Measurements from ENCODE around the gene DZIP3. TPM values are rescaled to one million over a fixed set of nuclear protein-coding genes. Genes with fewer than 3 reads are reported as not detected.

Gene DZIP3
- polyA plus RNA-seq, 1 donor (not counting 4 experiments of a cell fraction or from before 2014, with no cell fraction given): 3.9 TPM

DNA sequence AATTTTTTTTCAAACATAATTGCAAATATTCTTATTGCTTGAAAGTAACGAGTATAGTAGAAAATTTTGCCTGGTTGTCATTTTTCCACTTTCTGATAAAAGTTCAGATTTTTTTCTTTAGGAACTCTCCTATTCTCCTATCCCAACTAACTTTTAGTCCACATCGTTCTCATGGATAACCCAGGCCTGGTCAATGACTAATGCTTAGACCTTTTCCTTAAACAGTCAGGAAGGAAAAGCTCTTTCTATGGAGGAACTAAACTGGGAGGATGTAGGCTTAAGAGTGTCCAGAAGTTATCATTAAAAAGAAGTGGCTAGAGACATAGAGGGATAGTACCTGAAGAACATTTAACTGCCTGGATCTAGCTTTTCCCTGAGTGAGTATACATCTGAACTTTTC lies 27.0 kb upstream of the DZIP3 start:
- Histone ChIP-seq H3K79me2 (ENCODE audit: control insufficient read depth, insufficient read depth, low read length) (no peaks in the 10 kb centered on the region), H3K27me3 (ENCODE audit: control insufficient read depth, extremely low read depth, insufficient read depth, low read length) (no peaks in the 10 kb centered on the region), H3K27ac (ENCODE audit: control insufficient read depth, insufficient read depth, low read length) (no peak overlapping the region), H3K36me3 (ENCODE audit: control insufficient read depth in 2 of 2, extremely low read depth in 1 of 2, insufficient read depth in 2 of 2, low read length in 2 of 2) (no peaks in the 10 kb centered on the region), H3K9me3 (ENCODE audit: control insufficient read depth, low read depth, low read length) (no peaks in the 10 kb centered on the region), H2AFZ (ENCODE audit: control insufficient read depth, low read length) (no peak overlapping the region), H3K9me1 (ENCODE audit: control insufficient read depth, extremely low read depth, insufficient read depth, low read length) (no peaks in the 10 kb centered on the region), H3K4me1 (ENCODE audit: control insufficient read depth, extremely low read depth, insufficient read depth, low read length) (no peaks in the 10 kb centered on the region), H3K4me2 (ENCODE audit: control insufficient read depth, extremely low read depth, insufficient read depth, low read depth, low read length) (no peak overlapping the region), H3K9ac (ENCODE audit: control insufficient read depth, extremely low read depth, insufficient read depth, low read length) (no peak overlapping the region), H3K4me3 (ENCODE audit: control insufficient read depth in 2 of 3, extremely low read depth in 1 of 3, insufficient read depth in 2 of 3, low read depth in 1 of 3, low read length in 3 of 3) (no peak overlapping the region), H4K20me1 (ENCODE audit: control insufficient read depth, extremely low read depth, insufficient read depth, low read length) (no peaks in the 10 kb centered on the region)
- no peak for FAIRE-seq
- no peak for TF ChIP-seq EZH2 (IDR thresholded peaks at IDR 0.05; ENCODE audit: low read length)
- TF ChIP-seq, protein P1, sequence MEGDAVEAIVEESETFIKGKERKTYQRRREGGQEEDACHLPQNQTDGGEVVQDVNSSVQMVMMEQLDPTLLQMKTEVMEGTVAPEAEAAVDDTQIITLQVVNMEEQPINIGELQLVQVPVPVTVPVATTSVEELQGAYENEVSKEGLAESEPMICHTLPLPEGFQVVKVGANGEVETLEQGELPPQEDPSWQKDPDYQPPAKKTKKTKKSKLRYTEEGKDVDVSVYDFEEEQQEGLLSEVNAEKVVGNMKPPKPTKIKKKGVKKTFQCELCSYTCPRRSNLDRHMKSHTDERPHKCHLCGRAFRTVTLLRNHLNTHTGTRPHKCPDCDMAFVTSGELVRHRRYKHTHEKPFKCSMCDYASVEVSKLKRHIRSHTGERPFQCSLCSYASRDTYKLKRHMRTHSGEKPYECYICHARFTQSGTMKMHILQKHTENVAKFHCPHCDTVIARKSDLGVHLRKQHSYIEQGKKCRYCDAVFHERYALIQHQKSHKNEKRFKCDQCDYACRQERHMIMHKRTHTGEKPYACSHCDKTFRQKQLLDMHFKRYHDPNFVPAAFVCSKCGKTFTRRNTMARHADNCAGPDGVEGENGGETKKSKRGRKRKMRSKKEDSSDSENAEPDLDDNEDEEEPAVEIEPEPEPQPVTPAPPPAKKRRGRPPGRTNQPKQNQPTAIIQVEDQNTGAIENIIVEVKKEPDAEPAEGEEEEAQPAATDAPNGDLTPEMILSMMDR (optimal IDR thresholded peaks at IDR 0.05 in 1 of 3, IDR thresholded peaks at IDR 0.05 in 1 of 3, conservative IDR thresholded peaks at IDR 0.05 in 1 of 3; ENCODE audit: extremely low read depth in 1 of 3, insufficient read depth in 2 of 3, low read length in 3 of 3): no peak
- DNase-seq (ENCODE audit: low read depth, low spot score): no peak
- dilution Hi-C loops (cut with MboI; ENCODE audit: extremely low pct_ligation_motif_present, low sequenced_read_pairs): no loop called here

DNA sequence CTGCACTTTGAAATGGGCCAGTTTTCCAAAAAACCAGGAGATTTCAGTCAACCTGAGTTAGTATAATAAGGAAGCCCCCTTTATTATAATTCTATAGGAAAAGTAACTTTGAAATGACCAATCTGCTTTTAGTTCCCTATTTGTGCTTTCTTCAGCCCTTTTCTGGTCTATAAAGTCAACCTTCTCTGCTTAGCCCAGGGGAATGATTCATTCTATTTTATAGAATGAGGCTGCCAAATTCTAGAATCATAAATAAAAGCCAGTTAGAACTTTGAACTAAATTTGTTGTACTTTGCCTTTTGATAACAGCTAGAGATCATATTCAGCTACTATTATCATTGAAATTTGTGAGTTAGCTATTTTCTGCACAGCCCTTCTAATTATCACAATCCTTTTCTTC lies 25.0 kb upstream of the DZIP3 start:
- Histone ChIP-seq H4K20me1 (ENCODE audit: control insufficient read depth, extremely low read depth, insufficient read depth, low read length) (no peaks in the 10 kb centered on the region), H3K9ac (ENCODE audit: control insufficient read depth, extremely low read depth, insufficient read depth, low read length) (no peak overlapping the region), H2AFZ (ENCODE audit: control insufficient read depth, low read length) (no peak overlapping the region), H3K27me3 (ENCODE audit: control insufficient read depth, extremely low read depth, insufficient read depth, low read length) (no peaks in the 10 kb centered on the region), H3K36me3 (ENCODE audit: control insufficient read depth in 2 of 2, extremely low read depth in 1 of 2, insufficient read depth in 2 of 2, low read length in 2 of 2) (no peaks in the 10 kb centered on the region), H3K4me3 (ENCODE audit: control insufficient read depth in 2 of 3, extremely low read depth in 1 of 3, insufficient read depth in 2 of 3, low read depth in 1 of 3, low read length in 3 of 3) (no peak overlapping the region), H3K27ac (ENCODE audit: control insufficient read depth, insufficient read depth, low read length) (no peak overlapping the region), H3K4me2 (ENCODE audit: control insufficient read depth, extremely low read depth, insufficient read depth, low read depth, low read length) (no peak overlapping the region), H3K9me1 (ENCODE audit: control insufficient read depth, extremely low read depth, insufficient read depth, low read length) (no peaks in the 10 kb centered on the region), H3K79me2 (ENCODE audit: control insufficient read depth, insufficient read depth, low read length) (no peaks in the 10 kb centered on the region), H3K4me1 (ENCODE audit: control insufficient read depth, extremely low read depth, insufficient read depth, low read length) (no peaks in the 10 kb centered on the region), H3K9me3 (ENCODE audit: control insufficient read depth, low read depth, low read length) (no peaks in the 10 kb centered on the region)
- no peak for DNase-seq (ENCODE audit: low read depth, low spot score)
- TF ChIP-seq, protein P1 (optimal IDR thresholded peaks at IDR 0.05 in 1 of 3, IDR thresholded peaks at IDR 0.05 in 1 of 3, conservative IDR thresholded peaks at IDR 0.05 in 1 of 3; ENCODE audit: extremely low read depth in 1 of 3, insufficient read depth in 2 of 3, low read length in 3 of 3): no peak
- TF ChIP-seq EZH2 (IDR thresholded peaks at IDR 0.05; ENCODE audit: low read length): no peak
- dilution Hi-C loops (cut with MboI; ENCODE audit: extremely low pct_ligation_motif_present, low sequenced_read_pairs): no loop called here
- no peak for FAIRE-seq

All from keratinocyte (primary cell).